Karpas-422 (cell line): ENCODE results near the gene MSRB3. TPM values are rescaled to one million over a fixed set of nuclear protein-coding genes. Genes with fewer than 3 reads are reported as not detected.
"Not testable (repeated sequence)": the region's sequence is repeated elsewhere in the genome, so short reads cannot be mapped to it uniquely, and the experiment has no call there.

Experiments
- DNase-seq: peaks from one replicate; pipeline ENCODE4 v3.0.0-alpha.2; 2015
- H2AFZ ChIP-seq: fragments of 200-600 bp; sonication (generic); 2 replicates; pipeline ENCODE4 v1.6.1; 2014; ENCODE audit warnings: antibody characterized with exemption, low read length, mixed read lengths
- H3K27ac ChIP-seq: fragments of 200-600 bp; sonication (generic); 2 replicates; pipeline ENCODE4 v1.5.1; 2014; ENCODE audit warnings: mild to moderate bottlenecking, low read length, moderate library complexity
- H3K27me3 ChIP-seq: fragments of 200-600 bp; sonication (generic); 2 replicates; pipeline ENCODE4 v1.6.1; 2014; ENCODE audit warnings: low read length, mixed read lengths
- H3K36me3 ChIP-seq: fragments of 200-600 bp; sonication (generic); 2 replicates; pipeline ENCODE4 v1.6.1; 2014; ENCODE audit warnings: low read length, mixed read lengths; ENCODE audit not compliant: insufficient read depth
- H3K4me1 ChIP-seq: fragments of 200-600 bp; sonication (generic); 2 replicates; pipeline ENCODE4 v1.6.1; 2014; ENCODE audit warnings: mild to moderate bottlenecking, low read length, mixed read lengths
- H3K4me2 ChIP-seq: fragments of 200-600 bp; sonication (generic); 2 replicates; pipeline ENCODE4 v1.6.1; 2014; ENCODE audit warnings: low read length, low read depth, mild to moderate bottlenecking; ENCODE audit not compliant: poor library complexity, severe bottlenecking
- H3K4me3 ChIP-seq: fragments of 200-600 bp; sonication (generic); 2 replicates; pipeline ENCODE4 v1.5.1; 2014; ENCODE audit warnings: mild to moderate bottlenecking, antibody characterized with exemption, low read length, mixed read lengths
- H3K79me2 ChIP-seq: fragments of 200-600 bp; sonication (generic); 2 replicates; pipeline ENCODE4 v1.6.1; 2014; ENCODE audit warnings: mild to moderate bottlenecking, low read length, mixed read lengths
- H3K9ac ChIP-seq: fragments of 200-600 bp; sonication (generic); 2 replicates; pipeline ENCODE4 v1.6.0; 2014; ENCODE audit warnings: low read length
- H3K9me2 ChIP-seq: fragments of 200-600 bp; sonication (generic), shearing (Covaris generic); replicated peaks from 2 replicates; pipeline ENCODE4 v1.6.0; 2014; ENCODE audit warnings: mild to moderate bottlenecking, low read length, moderate library complexity; ENCODE audit not compliant: insufficient read depth
- H3K9me3 ChIP-seq: fragments of 300-700, 200-600 bp; sonication (generic); 2 replicates; pipeline ENCODE4 v1.6.1; 2014; ENCODE audit warnings: low read length, mixed read lengths
- H4K20me1 ChIP-seq: fragments of 200-600 bp; sonication (generic); 2 replicates; pipeline ENCODE4 v1.6.1; 2014; ENCODE audit warnings: mild to moderate bottlenecking, antibody characterized with exemption, low read length, low read depth; ENCODE audit not compliant: insufficient read depth
- total RNA-seq: library from RNA; depleted of rRNA; stranded (reverse); fragments of >200 nt; shearing (Covaris generic); gene quantifications from 2 replicates; pipeline ENCODE4 v1.2.3, GENCODE V29; 2014; ENCODE audit warnings: low replicate concordance

MSRB3 gene
- total RNA-seq, 1 experiment from 2014 or later: not detected

DNA sequence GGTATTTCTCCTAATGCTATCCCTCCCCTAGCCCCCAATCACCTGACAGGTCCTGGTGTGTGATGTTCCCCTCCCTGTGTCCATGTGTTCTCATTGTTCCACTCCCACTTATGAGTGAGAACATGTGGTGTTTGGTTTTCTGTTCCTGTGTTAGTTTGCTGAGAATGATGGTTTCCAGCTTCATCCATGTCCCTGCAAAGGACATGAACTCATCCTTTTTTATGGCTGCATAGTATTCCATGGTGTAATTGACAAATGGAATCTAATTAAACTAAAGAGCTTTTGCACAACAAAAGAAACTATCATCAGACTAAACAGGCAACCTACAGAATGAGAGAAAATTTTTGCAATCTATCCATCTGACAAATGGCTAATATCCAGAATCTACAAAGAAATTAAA, 178.9 kb downstream of the MSRB3 start:
- not testable (repeated sequence) for H3K36me3 ChIP-seq, H3K79me2 ChIP-seq, H3K9me2 ChIP-seq, H3K4me1 ChIP-seq, H3K27ac ChIP-seq, H3K27me3 ChIP-seq, H2AFZ ChIP-seq, DNase-seq, H4K20me1 ChIP-seq, H3K9ac ChIP-seq, H3K4me3 ChIP-seq, H3K9me3 ChIP-seq, H3K4me2 ChIP-seq

- Histone ChIP-seq H3K9me3 (no peaks in the 10 kb centered on the region), H3K27ac (no peak overlapping the region), H3K27me3 (no peaks in the 10 kb centered on the region), H3K36me3 (no peaks in the 10 kb centered on the region), H3K4me1 (no peaks in the 10 kb centered on the region), H2AFZ (no peak overlapping the region), H3K9me2 (no peaks in the 10 kb centered on the region), H4K20me1 (no peaks in the 10 kb centered on the region; the same call in 1 of the 2 replicates), H3K79me2 (no peaks in the 10 kb centered on the region), H3K4me2 (no peak overlapping the region), H3K4me3 (no peak overlapping the region), H3K9ac (no peak overlapping the region)
- no peak for DNase-seq
These were observed 180.2 kb downstream of the MSRB3 start for GRCh38 chr12:65458718-65459117.

- no peak overlapping the region for H3K4me2 ChIP-seq
These were observed 181.1 kb downstream of the MSRB3 start for GRCh38 chr12:65459545-65459944.

GRCh38 chr12:65460063-65460462, 181.6 kb downstream of the MSRB3 start:
- H4K20me1 ChIP-seq: no peaks in the 10 kb centered on the region; the same call in 1 of the 2 replicates

More at GRCh38 chr12:65459545-65459944, 181.1 kb downstream of the MSRB3 start:
- H3K4me3 ChIP-seq: no peak overlapping the region
- H3K9ac ChIP-seq: no peak overlapping the region
- no peak overlapping the region for H3K27ac ChIP-seq
- no peaks in the 10 kb centered on the region; the same call in 1 of the 2 replicates for H4K20me1 ChIP-seq
- H3K9me2 ChIP-seq: no peaks in the 10 kb centered on the region
- H3K4me1 ChIP-seq: no peaks in the 10 kb centered on the region
- H3K9me3 ChIP-seq: no peaks in the 10 kb centered on the region
- no peaks in the 10 kb centered on the region for H3K79me2 ChIP-seq
- no peaks in the 10 kb centered on the region for H3K27me3 ChIP-seq
- no peak for DNase-seq
- no peaks in the 10 kb centered on the region for H3K36me3 ChIP-seq
- no peak overlapping the region for H2AFZ ChIP-seq

DNA sequence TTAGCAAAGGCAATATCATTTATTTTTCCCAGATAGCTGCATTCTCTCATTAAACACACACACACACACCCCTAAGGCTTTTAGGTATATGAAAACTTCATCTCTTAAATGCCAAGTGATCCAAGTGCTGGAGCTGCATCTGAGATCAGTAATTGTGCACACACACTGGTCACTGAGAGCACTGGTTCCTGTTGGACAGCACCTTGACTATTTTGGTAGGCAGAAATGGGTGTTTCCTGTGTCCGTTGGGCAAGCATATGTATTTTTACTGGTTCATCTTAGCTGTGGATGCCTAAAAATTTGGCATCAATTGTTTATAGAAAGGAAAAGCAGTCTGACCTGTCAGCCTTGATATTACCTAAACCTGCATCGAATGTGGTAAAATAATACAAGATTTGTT, 182.5 kb downstream of the MSRB3 start:
- H4K20me1 ChIP-seq: no peaks in the 10 kb centered on the region; the same call in 1 of the 2 replicates
- no peak overlapping the region for H3K27ac ChIP-seq
- no peaks in the 10 kb centered on the region for H3K36me3 ChIP-seq
- no peak overlapping the region for H3K4me2 ChIP-seq
- H3K9ac ChIP-seq: no peak overlapping the region
- H3K4me3 ChIP-seq: no peak overlapping the region
- no peaks in the 10 kb centered on the region for H3K9me2 ChIP-seq
- DNase-seq: no peak
- H3K27me3 ChIP-seq: no peaks in the 10 kb centered on the region
- H3K4me1 ChIP-seq: no peaks in the 10 kb centered on the region
- H2AFZ ChIP-seq: no peak overlapping the region
- H3K9me3 ChIP-seq: no peaks in the 10 kb centered on the region
- H3K79me2 ChIP-seq: no peaks in the 10 kb centered on the region

More at GRCh38 chr12:65460063-65460462, 181.6 kb downstream of the MSRB3 start:
- no peaks in the 10 kb centered on the region for H3K79me2 ChIP-seq
- no peak overlapping the region for H3K4me3 ChIP-seq
- no peak overlapping the region for H3K9ac ChIP-seq
- no peaks in the 10 kb centered on the region for H3K27me3 ChIP-seq
- no peaks in the 10 kb centered on the region for H3K9me3 ChIP-seq
- H3K27ac ChIP-seq: no peak overlapping the region
- no peaks in the 10 kb centered on the region for H3K4me1 ChIP-seq
- no peaks in the 10 kb centered on the region for H3K9me2 ChIP-seq
- H3K4me2 ChIP-seq: no peak overlapping the region
- H2AFZ ChIP-seq: no peak overlapping the region
- no peaks in the 10 kb centered on the region for H3K36me3 ChIP-seq
- DNase-seq: no peak

DNA sequence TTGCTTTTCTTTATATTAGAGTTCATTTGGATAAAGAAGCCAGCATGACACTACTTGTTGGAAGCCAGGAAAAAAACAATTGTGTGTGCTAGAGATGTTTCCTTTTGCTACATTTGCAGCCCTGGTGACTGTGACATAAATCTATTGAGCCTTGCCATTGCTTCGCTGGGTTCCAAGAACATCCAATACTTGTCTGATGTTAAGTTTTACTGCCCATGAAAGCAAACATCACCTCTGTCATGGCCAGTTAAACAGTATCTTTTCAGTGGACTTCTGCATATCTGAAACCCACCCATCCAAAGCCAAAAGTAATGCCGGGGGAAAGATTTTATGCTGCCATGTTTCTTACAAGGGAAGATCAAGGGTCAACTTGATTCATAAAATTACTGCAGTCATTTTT, 184.0 kb downstream of the MSRB3 start:
- no peaks in the 10 kb centered on the region for H3K4me1 ChIP-seq
- H3K9me2 ChIP-seq: no peaks in the 10 kb centered on the region
- no peaks in the 10 kb centered on the region; the same call in 1 of the 2 replicates for H4K20me1 ChIP-seq
- no peak for DNase-seq
- H3K79me2 ChIP-seq: no peaks in the 10 kb centered on the region
- no peak overlapping the region for H3K4me2 ChIP-seq
- no peaks in the 10 kb centered on the region for H3K27me3 ChIP-seq
- no peaks in the 10 kb centered on the region for H3K9me3 ChIP-seq
- H3K36me3 ChIP-seq: no peaks in the 10 kb centered on the region
- no peak overlapping the region for H3K9ac ChIP-seq
- H3K4me3 ChIP-seq: no peak overlapping the region
- H3K27ac ChIP-seq: no peak overlapping the region
- no peak overlapping the region for H2AFZ ChIP-seq

GRCh38 chr12:65463082-65463481, 184.6 kb downstream of the MSRB3 start:
- no peak overlapping the region for H3K9ac ChIP-seq
- H3K4me2 ChIP-seq: no peak overlapping the region
- no peak overlapping the region for H3K27ac ChIP-seq
- H3K4me3 ChIP-seq: no peak overlapping the region
- no peaks in the 10 kb centered on the region for H3K9me3 ChIP-seq
- H3K36me3 ChIP-seq: no peaks in the 10 kb centered on the region
- H3K79me2 ChIP-seq: no peaks in the 10 kb centered on the region
- no peaks in the 10 kb centered on the region for H3K4me1 ChIP-seq
- no peak overlapping the region for H2AFZ ChIP-seq
- H3K9me2 ChIP-seq: no peaks in the 10 kb centered on the region
- H4K20me1 ChIP-seq: no peaks in the 10 kb centered on the region; the same call in 1 of the 2 replicates
- no peak for DNase-seq
- H3K27me3 ChIP-seq: no peaks in the 10 kb centered on the region

GRCh38 chr12:65463611-65464010, 185.1 kb downstream of the MSRB3 start:
- no peak overlapping the region for H3K4me2 ChIP-seq
- H3K4me3 ChIP-seq: no peak overlapping the region
- no peaks in the 10 kb centered on the region for H3K27me3 ChIP-seq
- H3K27ac ChIP-seq: no peak overlapping the region
- no peaks in the 10 kb centered on the region for H3K9me3 ChIP-seq
- H3K9ac ChIP-seq: no peak overlapping the region
- H3K36me3 ChIP-seq: no peaks in the 10 kb centered on the region
- no peak for DNase-seq
- no peaks in the 10 kb centered on the region for H3K4me1 ChIP-seq
- no peaks in the 10 kb centered on the region for H3K79me2 ChIP-seq
- H2AFZ ChIP-seq: no peak overlapping the region
- no peaks in the 10 kb centered on the region for H4K20me1 ChIP-seq
- no peaks in the 10 kb centered on the region for H3K9me2 ChIP-seq

- Histone ChIP-seq H3K27me3 (no peaks in the 10 kb centered on the region), H3K4me2 (no peak overlapping the region), H3K79me2 (no peaks in the 10 kb centered on the region), H3K9me3 (no peaks in the 10 kb centered on the region), H3K9ac (no peak overlapping the region), H3K27ac (no peak overlapping the region), H2AFZ (no peak overlapping the region), H4K20me1 (no peaks in the 10 kb centered on the region), H3K4me1 (no peaks in the 10 kb centered on the region), H3K9me2 (no peaks in the 10 kb centered on the region), H3K4me3 (no peak overlapping the region), H3K36me3 (no peaks in the 10 kb centered on the region)
- no peak for DNase-seq
These were observed 186.4 kb downstream of the MSRB3 start for GRCh38 chr12:65464930-65465329.
